ENCODE results near the gene UBXN4. TPM values are rescaled to one million over a fixed set of nuclear protein-coding genes. Genes with fewer than 3 reads are reported as not detected.

The UBXN4 gene
- total and polyA plus RNA-seq, 2 donors (not counting 1 experiment from before 2014, with no cell fraction given): 41.7 to 113 TPM

- no peak overlapping the region for H3K4me2 ChIP-seq (replicated peaks; ENCODE audit: low read depth, low read length, poor library complexity, severe bottlenecking)
- no peak overlapping the region for H3K4me3 Mint-ChIP-seq
- ChIA-PET POLR2A (no interaction called here), CTCF (interaction anchor here (0.6 to 1.5 kb wide), 3 partner anchors 19 to 724 kb away, joined by 4 to 7 read pairs (median 6); no protein-coding TSS in a partner anchor)
- H3K27me3 ChIP-seq (replicated peaks in 1 of 4; ENCODE audit: control extremely low read depth in 1 of 4, control insufficient read depth in 3 of 4, insufficient read depth in 4 of 4, low read length in 3 of 4): no peaks in the 10 kb centered on the region
- H4K20me1 ChIP-seq (ENCODE audit: control insufficient read depth, insufficient read depth, low read length, poor library complexity, severe bottlenecking): no peaks in the 10 kb centered on the region
- no peaks in the 10 kb centered on the region for H3K4me1 ChIP-seq (ENCODE audit: control insufficient read depth in 2 of 2, insufficient read depth in 2 of 2, low read length in 2 of 2)
- no peaks in the 10 kb centered on the region for H3K4me1 Mint-ChIP-seq
- no peak overlapping the region for H3K27ac Mint-ChIP-seq
- no peak overlapping the region for H3K4me3 ChIP-seq (ENCODE audit: control extremely low read depth in 1 of 5, extremely low read depth in 1 of 5, insufficient read depth in 1 of 5, low read depth in 2 of 5, low read length in 4 of 5)
- no peak for TF ChIP-seq EZH2 (IDR thresholded peaks at IDR 0.05; ENCODE audit: borderline replicate concordance, insufficient read depth, low read depth, low read length, poor library complexity, severe bottlenecking)
- TF ChIP-seq CTCF (IDR thresholded peaks at IDR 0.05): no peak
- H3K36me3 ChIP-seq (replicated peaks in 1 of 2; ENCODE audit: control extremely low read depth in 1 of 2, control insufficient read depth in 1 of 2, extremely low read depth in 1 of 2, insufficient read depth in 2 of 2, low read length in 1 of 2): peaks cover 1 to 5% of the 10 kb centered on the region in 2 experiments
- H3K27ac ChIP-seq (ENCODE audit: low read length in 2 of 2): no peak overlapping the region
- no peaks in the 10 kb centered on the region for H3K79me2 ChIP-seq (ENCODE audit: control insufficient read depth, insufficient read depth, low read length)
- ATAC-seq (ENCODE audit: low read depth) (no peak), DNase-seq (no peak)
- H3K9ac ChIP-seq (ENCODE audit: low read length): no peak overlapping the region
- intact Hi-C loops (cut with micrococcal nuclease): no loop called here
- H3K9me3 ChIP-seq (ENCODE audit: control extremely low read depth in 1 of 3, control insufficient read depth in 2 of 3, insufficient read depth in 1 of 3, low read length in 2 of 3): no peaks in the 10 kb centered on the region
- no peaks in the 10 kb centered on the region for H3K9me3 Mint-ChIP-seq (ENCODE audit: insufficient read depth)
- no peaks in the 10 kb centered on the region for H3K27me3 Mint-ChIP-seq
- 100% methylated on average over 1 of the region's 2 CpGs for WGBS (ENCODE audit: insufficient coverage)
- H2AFZ ChIP-seq (ENCODE audit: insufficient read depth, low read depth, low read length, poor library complexity, severe bottlenecking): no peak overlapping the region
Measured at GRCh38 chr2:135728064-135728743, 13.5 kb upstream of the UBXN4 start.

- Histone ChIP-seq H4K20me1 (ENCODE audit: control insufficient read depth, insufficient read depth, low read length, poor library complexity, severe bottlenecking) (no peaks in the 10 kb centered on the region), H3K9me3 (ENCODE audit: control extremely low read depth in 1 of 3, control insufficient read depth in 2 of 3, insufficient read depth in 1 of 3, low read length in 2 of 3) (no peaks in the 10 kb centered on the region), H3K9ac (ENCODE audit: low read length) (no peak overlapping the region), H3K4me2 (replicated peaks; ENCODE audit: low read depth, low read length, poor library complexity, severe bottlenecking) (no peak overlapping the region), H3K27me3 (replicated peaks in 1 of 4; ENCODE audit: control extremely low read depth in 1 of 4, control insufficient read depth in 3 of 4, insufficient read depth in 4 of 4, low read length in 3 of 4) (no peaks in the 10 kb centered on the region), H3K4me1 (ENCODE audit: control insufficient read depth in 2 of 2, insufficient read depth in 2 of 2, low read length in 2 of 2) (no peaks in the 10 kb centered on the region), H3K4me3 (ENCODE audit: control extremely low read depth in 1 of 5, extremely low read depth in 1 of 5, insufficient read depth in 1 of 5, low read depth in 2 of 5, low read length in 4 of 5) (no peak overlapping the region), H3K27ac (ENCODE audit: low read length in 2 of 2) (no peak overlapping the region), H3K79me2 (ENCODE audit: control insufficient read depth, insufficient read depth, low read length) (no peaks in the 10 kb centered on the region), H3K36me3 (replicated peaks in 1 of 2; ENCODE audit: control extremely low read depth in 1 of 2, control insufficient read depth in 1 of 2, extremely low read depth in 1 of 2, insufficient read depth in 2 of 2, low read length in 1 of 2) (no peaks in the 10 kb centered on the region), H2AFZ (ENCODE audit: insufficient read depth, low read depth, low read length, poor library complexity, severe bottlenecking) (no peak overlapping the region)
- Mint-ChIP-seq H3K27me3 (no peaks in the 10 kb centered on the region), H3K27ac (no peak overlapping the region), H3K4me3 (no peak overlapping the region), H3K4me1 (no peaks in the 10 kb centered on the region), H3K9me3 (ENCODE audit: insufficient read depth) (no peaks in the 10 kb centered on the region)
- intact Hi-C loops (cut with micrococcal nuclease): no loop called here
- 100% methylated on average over 2 of the region's 5 CpGs for WGBS (ENCODE audit: insufficient coverage)
- TF ChIP-seq EZH2 (IDR thresholded peaks at IDR 0.05; ENCODE audit: borderline replicate concordance, insufficient read depth, low read depth, low read length, poor library complexity, severe bottlenecking): no peak
- no peak for TF ChIP-seq CTCF (IDR thresholded peaks at IDR 0.05)
- POLR2A ChIA-PET: no interaction called here
- no peak for DNase-seq
- ATAC-seq (ENCODE audit: low read depth): no peak
- CTCF ChIA-PET: no interaction called here
Measured at GRCh38 chr2:135732561-135732960, 9.1 kb upstream of the UBXN4 start.
